ENCODE data around the gene XPO4.

The XPO4 gene

GRCh38 chr13:20851844-20852402, 50.6 kb downstream of the XPO4 start:
- Histone ChIP-seq H3K4me1 (ENCODE audit: low read depth, poor library complexity, severe bottlenecking) (peaks cover 12% of the 10 kb centered on the region), H3K27ac (no peak overlapping the region), H3K4me3 (IDR thresholded peaks at IDR 0.05; ENCODE audit: insufficient read depth, low read depth, low read length) (no peak overlapping the region), H3K9ac (no peak overlapping the region), H3K27me3 (ENCODE audit: insufficient read depth, low read depth) (no peaks in the 10 kb centered on the region), H4K20me1 (ENCODE audit: insufficient read depth) (no peaks in the 10 kb centered on the region), H2AFZ (ENCODE audit: low read depth) (no peak overlapping the region), H3K4me2 (no peak overlapping the region), H3K36me3 (ENCODE audit: insufficient read depth) (no peaks in the 10 kb centered on the region), H3K79me2 (ENCODE audit: insufficient read depth, low read depth) (no peaks in the 10 kb centered on the region)
- TF ChIP-seq CTCF (conservative IDR thresholded peaks at IDR 0.05; ENCODE audit: low read depth, low read length), result no peak

GRCh38 chr13:20848944-20849343, 53.6 kb downstream of the XPO4 start:
- Histone ChIP-seq H3K4me3 (IDR thresholded peaks at IDR 0.05; ENCODE audit: insufficient read depth, low read depth, low read length) (no peak overlapping the region), H4K20me1 (ENCODE audit: insufficient read depth) (no peaks in the 10 kb centered on the region), H3K27ac (no peak overlapping the region), H2AFZ (ENCODE audit: low read depth) (no peak overlapping the region), H3K36me3 (ENCODE audit: insufficient read depth) (no peaks in the 10 kb centered on the region), H3K27me3 (ENCODE audit: insufficient read depth, low read depth) (no peaks in the 10 kb centered on the region), H3K79me2 (ENCODE audit: insufficient read depth, low read depth) (no peaks in the 10 kb centered on the region), H3K4me2 (no peak overlapping the region), H3K4me1 (ENCODE audit: low read depth, poor library complexity, severe bottlenecking) (peaks cover 12% of the 10 kb centered on the region), H3K9ac (no peak overlapping the region)
- no peak for TF ChIP-seq CTCF (conservative IDR thresholded peaks at IDR 0.05; ENCODE audit: low read depth, low read length)

GRCh38 chr13:20848203-20848602, 54.3 kb downstream of the XPO4 start:
- H3K4me1 ChIP-seq (ENCODE audit: low read depth, poor library complexity, severe bottlenecking), result peaks cover 12% of the 10 kb centered on the region
- H3K27me3 ChIP-seq (ENCODE audit: insufficient read depth, low read depth), result no peaks in the 10 kb centered on the region
- H2AFZ ChIP-seq (ENCODE audit: low read depth), result no peak overlapping the region
- H3K4me3 ChIP-seq (IDR thresholded peaks at IDR 0.05; ENCODE audit: insufficient read depth, low read depth, low read length), result no peak overlapping the region
- TF ChIP-seq CTCF (conservative IDR thresholded peaks at IDR 0.05; ENCODE audit: low read depth, low read length), result no peak
- no peak overlapping the region for H3K9ac ChIP-seq
- H4K20me1 ChIP-seq (ENCODE audit: insufficient read depth), result no peaks in the 10 kb centered on the region
- H3K79me2 ChIP-seq (ENCODE audit: insufficient read depth, low read depth), result no peaks in the 10 kb centered on the region
- no peak overlapping the region for H3K27ac ChIP-seq
- no peak overlapping the region for H3K4me2 ChIP-seq
- H3K36me3 ChIP-seq (ENCODE audit: insufficient read depth), result no peaks in the 10 kb centered on the region

GRCh38 chr13:20847296-20847695, 55.2 kb downstream of the XPO4 start:
- Histone ChIP-seq H3K27me3 (ENCODE audit: insufficient read depth, low read depth) (no peaks in the 10 kb centered on the region), H3K4me3 (IDR thresholded peaks at IDR 0.05; ENCODE audit: insufficient read depth, low read depth, low read length) (no peak overlapping the region), H3K9ac (no peak overlapping the region), H4K20me1 (ENCODE audit: insufficient read depth) (no peaks in the 10 kb centered on the region), H3K4me1 (ENCODE audit: low read depth, poor library complexity, severe bottlenecking) (peaks cover 12% of the 10 kb centered on the region), H2AFZ (ENCODE audit: low read depth) (no peak overlapping the region), H3K79me2 (ENCODE audit: insufficient read depth, low read depth) (no peaks in the 10 kb centered on the region), H3K36me3 (ENCODE audit: insufficient read depth) (no peaks in the 10 kb centered on the region), H3K27ac (no peak overlapping the region), H3K4me2 (no peak overlapping the region)
- TF ChIP-seq CTCF (conservative IDR thresholded peaks at IDR 0.05; ENCODE audit: low read depth, low read length), result no peak
